ENCODE results near the gene EP400.

DNA sequence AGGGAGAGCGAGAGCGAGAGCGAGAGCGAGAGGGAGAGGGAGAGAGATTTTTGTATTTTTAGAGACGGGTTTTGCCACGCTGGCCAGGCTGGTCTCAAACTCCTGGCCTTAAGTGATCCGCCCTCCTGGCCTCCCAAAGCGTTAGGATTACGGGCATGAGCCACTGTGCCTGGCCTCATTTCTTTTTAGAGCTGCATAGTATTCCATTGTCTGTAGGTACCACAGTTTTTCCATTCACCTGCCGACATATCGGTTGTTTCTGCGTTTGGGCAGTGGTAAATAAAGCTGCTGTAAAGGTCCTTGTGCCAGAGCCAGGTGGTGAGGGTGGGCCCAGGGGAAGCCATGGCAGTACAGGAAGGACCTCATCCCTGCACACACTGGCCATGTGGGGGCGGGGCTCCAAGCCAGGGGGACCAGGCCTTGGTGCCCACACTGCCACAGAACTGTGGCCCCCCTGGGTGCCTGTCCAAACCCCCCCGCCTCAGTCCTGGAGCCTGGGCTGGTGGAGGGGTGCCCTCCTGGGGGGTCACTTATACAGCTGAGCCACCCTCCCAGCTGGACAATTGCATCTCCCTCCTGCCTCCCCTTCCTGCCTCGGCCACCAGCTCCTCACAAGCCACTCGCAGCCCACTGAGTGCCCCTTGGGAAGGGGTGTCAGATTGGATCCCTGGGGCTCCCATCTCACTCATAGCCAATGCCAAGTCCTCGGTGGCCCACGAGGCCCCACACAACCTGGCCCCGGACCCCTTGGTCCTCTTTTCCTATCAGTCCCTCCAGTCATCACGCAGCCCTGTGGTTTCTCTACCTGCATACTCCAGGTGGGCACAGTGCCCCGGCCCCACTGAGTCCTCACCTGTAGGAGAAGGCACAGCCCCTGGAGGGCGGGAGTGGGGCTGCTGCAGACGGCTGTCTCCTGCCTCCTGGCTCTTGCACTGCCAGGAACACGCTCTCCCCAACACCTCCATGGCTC lies 22.3 kb upstream of the EP400 start:
- TF ChIP-seq CTCF (IDR thresholded peaks at IDR 0.05; ENCODE audit: low read depth, low read length) (no peak), POLR2A (IDR thresholded peaks at IDR 0.05; ENCODE audit: extremely low read depth, insufficient read length) (no peak)
- TF ChIP-seq, protein P1, sequence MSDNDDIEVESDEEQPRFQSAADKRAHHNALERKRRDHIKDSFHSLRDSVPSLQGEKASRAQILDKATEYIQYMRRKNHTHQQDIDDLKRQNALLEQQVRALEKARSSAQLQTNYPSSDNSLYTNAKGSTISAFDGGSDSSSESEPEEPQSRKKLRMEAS (IDR thresholded peaks at IDR 0.05; ENCODE audit: low read depth, low read length), result no peak

All from NB4 (cell line).